GM23338 (cell line): ENCODE data around the gene DTX1. TPM values are rescaled to one million over a fixed set of nuclear protein-coding genes. Genes with fewer than 3 reads are reported as not detected.

ENCODE experiments used
- ATAC-seq: fragments of 200-7000 bp; cut with Tn5 transposase; 3 replicates; pipeline ENCODE4 v1.9.1; 2020
- DNase-seq: peaks from one replicate; pipeline ENCODE4 v3.0.0-alpha.2; 2015; ENCODE audit warnings: low spot score
- H2AFZ ChIP-seq: fragments of 200-600 bp; sonication (generic); 2 replicates; pipeline ENCODE4 v1.8.0; 2016; ENCODE audit warnings: antibody characterized with exemption, mild to moderate bottlenecking, moderate library complexity
- H3F3A ChIP-seq: fragments of 200-600 bp; sonication (generic); replicated peaks from 2 replicates; pipeline ENCODE4 v1.8.0; 2017; ENCODE audit warnings: antibody characterized with exemption, mixed run types, low read depth
- H3K27ac ChIP-seq: fragments of 200-600 bp; sonication (generic); 2 replicates; pipeline ENCODE4 v1.6.1; 2016; ENCODE audit warnings: low read depth
- H3K27me3 ChIP-seq: fragments of 200-600 bp; sonication (generic); 2 replicates; pipeline ENCODE4 v1.8.0; 2016; ENCODE audit warnings: mild to moderate bottlenecking, mixed run types, moderate library complexity; ENCODE audit not compliant: insufficient read depth
- H3K36me3 ChIP-seq: fragments of 200-600 bp; sonication (generic); 2 replicates; pipeline ENCODE4 v1.8.0; 2016; ENCODE audit warnings: mild to moderate bottlenecking; ENCODE audit not compliant: insufficient read depth
- H3K4me1 ChIP-seq: fragments of 200-600 bp; sonication (generic); 2 replicates; pipeline ENCODE4 v1.8.0; 2016; ENCODE audit warnings: mild to moderate bottlenecking, moderate library complexity; ENCODE audit not compliant: insufficient read depth
- H3K4me2 ChIP-seq: fragments of 200-600 bp; sonication (generic); 2 replicates; pipeline ENCODE4 v1.7.1; 2017; ENCODE audit warnings: mixed run types
- H3K4me3 ChIP-seq: fragments of 200-600 bp; sonication (generic); 2 replicates; pipeline ENCODE4 v1.6.1; 2016; ENCODE audit warnings: mixed run types
- H3K79me2 ChIP-seq: fragments of 200-600 bp; sonication (generic); replicated peaks from 2 replicates; pipeline ENCODE4 v1.8.0; 2017; ENCODE audit warnings: mild to moderate bottlenecking; ENCODE audit not compliant: insufficient read depth
- H3K9me2 ChIP-seq: fragments of 200-600 bp; sonication (generic); 2 replicates; pipeline ENCODE4 v1.8.0; 2017; ENCODE audit not compliant: insufficient read depth
- H4K20me1 ChIP-seq: fragments of 200-600 bp; sonication (generic); replicated peaks from 2 replicates; pipeline ENCODE4 v1.8.0; 2017; ENCODE audit warnings: mild to moderate bottlenecking; ENCODE audit not compliant: insufficient read depth
- H3K27ac Mint-ChIP-seq: 2 replicates; pipeline ENCODE4 v1.8.0; 2020; ENCODE audit warnings: inconsistent platforms, mild to moderate bottlenecking, moderate library complexity, mixed read lengths
- H3K27me3 Mint-ChIP-seq: 3 replicates; pipeline ENCODE4 v1.8.0; 2022; ENCODE audit warnings: low read depth, mild to moderate bottlenecking, moderate library complexity, mixed read lengths, inconsistent platforms; ENCODE audit not compliant: insufficient read depth, poor library complexity
- H3K36me3 Mint-ChIP-seq: 3 replicates; pipeline ENCODE4 v1.8.0; 2021; ENCODE audit warnings: low read depth, mild to moderate bottlenecking, inconsistent platforms, moderate library complexity, mixed read lengths
- H3K4me1 Mint-ChIP-seq: 3 replicates; pipeline ENCODE4 v1.8.0; 2020; ENCODE audit warnings: mild to moderate bottlenecking, inconsistent platforms, mixed read lengths
- H3K4me3 Mint-ChIP-seq: 3 replicates; pipeline ENCODE4 v1.8.0; 2021; ENCODE audit warnings: moderate library complexity, mild to moderate bottlenecking, inconsistent platforms, mixed read lengths
- H3K9me3 Mint-ChIP-seq: 3 replicates; pipeline ENCODE4 v1.8.0; 2020; ENCODE audit warnings: moderate library complexity, mild to moderate bottlenecking, inconsistent platforms, mixed read lengths
- CREB1 ChIP-seq: fragments of 250-450 bp; sonication (Bioruptor Pico); IDR thresholded peaks from 2 replicates; pipeline ENCODE4 v1.5.0; 2020; ENCODE audit warnings: low read depth, mild to moderate bottlenecking, moderate library complexity
- CTCF ChIP-seq, 2 experiments: fragments of 200-600 bp in 1 of 2; sonication (generic) in 1 of 2; conservative IDR thresholded peaks; 2 replicates each; pipeline versions ENCODE4 v1.5.1 to v1.6.1; 2016 to 2017; ENCODE audit warnings: antibody characterized with exemption in 2 of 2, low read depth in 2 of 2, mild to moderate bottlenecking in 2 of 2, moderate library complexity in 1 of 2
- ETS1 ChIP-seq: IDR thresholded peaks from 2 replicates; pipeline ENCODE4 v1.6.1; 2016; ENCODE audit warnings: antibody characterized with exemption
- EZH2 ChIP-seq: fragments of 200-600 bp; sonication (generic); IDR thresholded peaks from one replicate; pipeline ENCODE4 v1.8.0; 2017; ENCODE audit warnings: antibody characterized with exemption, mild to moderate bottlenecking, low read depth; ENCODE audit not compliant: unreplicated experiment
- EZH2phosphoT487 ChIP-seq: fragments of 200-600 bp; sonication (generic); IDR thresholded peaks from one replicate; pipeline ENCODE4 v1.8.1; 2018; ENCODE audit warnings: antibody characterized with exemption; ENCODE audit not compliant: unreplicated experiment
- JUNB ChIP-seq: IDR thresholded peaks from one replicate; pipeline ENCODE4 v1.6.1; 2016; ENCODE audit warnings: antibody characterized with exemption; ENCODE audit not compliant: unreplicated experiment
- NANOG ChIP-seq: IDR thresholded peaks from 2 replicates; pipeline ENCODE4 v1.6.1; 2016; ENCODE audit warnings: antibody characterized with exemption, borderline replicate concordance
- POLR2AphosphoS5 ChIP-seq: IDR thresholded peaks from 2 replicates; pipeline ENCODE4 v1.6.1; 2016; ENCODE audit warnings: antibody characterized with exemption, low read depth
- REST ChIP-seq: IDR thresholded peaks from one replicate; pipeline ENCODE4 v1.6.1; 2018; ENCODE audit warnings: antibody characterized with exemption; ENCODE audit not compliant: unreplicated experiment
- STAT1 ChIP-seq: IDR thresholded peaks from one replicate; pipeline ENCODE4 v1.6.1; 2016; ENCODE audit warnings: antibody characterized with exemption; ENCODE audit not compliant: unreplicated experiment
- ZNF114 ChIP-seq: fragments of 250-450 bp; sonication (Bioruptor Pico); IDR thresholded peaks from 2 replicates; pipeline ENCODE4 v1.5.0; 2020; ENCODE audit warnings: mild to moderate bottlenecking, moderate library complexity
- ZNF331 ChIP-seq: fragments of 250-450 bp; sonication (Bioruptor Pico); IDR thresholded peaks from 2 replicates; pipeline ENCODE4 v1.5.0; 2020; ENCODE audit warnings: low read depth, mild to moderate bottlenecking, moderate library complexity
- ZNF462 ChIP-seq: fragments of 250-450 bp; sonication (Bioruptor Pico); IDR thresholded peaks from 2 replicates; pipeline ENCODE4 v1.5.0; 2020; ENCODE audit warnings: mild to moderate bottlenecking, moderate library complexity
- polyA plus RNA-seq: library from polyadenylated mRNA; unstranded; fragments of >200 nt; fragmentation: Nextera tagmentation; extraction: Ambion mirVana; gene quantifications from 2 replicates; pipeline ENCODE4 v1.2.1, GENCODE V29; 2016
- total RNA-seq: library from RNA; depleted of rRNA; stranded (reverse); fragments of >200 nt; shearing (Covaris generic); gene quantifications from 2 replicates; pipeline ENCODE4 v1.2.3, GENCODE V29; 2014

Gene DTX1
- total and polyA plus RNA-seq, 2 experiments from 2014 or later: 1.6 to 9.0 TPM

GRCh38 chr12:113022563-113023297 lies 33.8 kb upstream of the DTX1 start:
- TF ChIP-seq STAT1 (no peak), REST (no peak), ZNF462 (CRISPR knock-in tag) (no peak), ETS1 (no peak), NANOG (no peak), EZH2 (no peak), ZNF331 (CRISPR knock-in tag) (no peak), ZNF114 (CRISPR knock-in tag) (no peak), CTCF (conservative IDR thresholded peaks at IDR 0.05; ENCODE audit: low read depth in 2 of 2) (no peak), JUNB (no peak), EZH2phosphoT487 (no peak), CREB1 (CRISPR knock-in tag) (no peak), POLR2AphosphoS5 (no peak)
- no peak overlapping the region for H3K4me2 ChIP-seq
- no peaks in the 10 kb centered on the region for H3K4me1 Mint-ChIP-seq
- H3K27ac ChIP-seq: no peak overlapping the region
- DNase-seq: no peak
- no peaks in the 10 kb centered on the region for H3F3A ChIP-seq
- H3K27me3 Mint-ChIP-seq: peaks cover 2% of the 10 kb centered on the region
- H3K27ac Mint-ChIP-seq: no peak overlapping the region
- no peaks in the 10 kb centered on the region for H3K79me2 ChIP-seq
- H3K4me3 Mint-ChIP-seq: no peak overlapping the region
- H3K36me3 Mint-ChIP-seq: no peaks in the 10 kb centered on the region
- H3K4me3 ChIP-seq: no peak overlapping the region
- no peaks in the 10 kb centered on the region for H3K4me1 ChIP-seq
- no peaks in the 10 kb centered on the region for H3K27me3 ChIP-seq
- peaks cover 11% of the 10 kb centered on the region for H3K9me3 Mint-ChIP-seq
- H3K36me3 ChIP-seq: no peaks in the 10 kb centered on the region
- ATAC-seq: no peak
- H2AFZ ChIP-seq: no peak overlapping the region
- no peaks in the 10 kb centered on the region for H4K20me1 ChIP-seq
- no peaks in the 10 kb centered on the region for H3K9me2 ChIP-seq
